GM12875 (cell line): ENCODE data around the gene CORO2B.

ENCODE experiments used
- H3K4me3 ChIP-seq: one replicate; pipeline ENCODE4 v1.5.1; 2011; ENCODE audit warnings: low read depth, low read length, control low read depth
- TF ChIP-seq, protein P1 (sequence below): IDR thresholded peaks from 2 replicates; pipeline ENCODE4 v1.5.1; 2011; ENCODE audit warnings: low read depth, mild to moderate bottlenecking, control low read depth, inconsistent platforms, low read length, moderate library complexity, borderline replicate concordance; ENCODE audit not compliant: insufficient read depth

The CORO2B gene, protein sequence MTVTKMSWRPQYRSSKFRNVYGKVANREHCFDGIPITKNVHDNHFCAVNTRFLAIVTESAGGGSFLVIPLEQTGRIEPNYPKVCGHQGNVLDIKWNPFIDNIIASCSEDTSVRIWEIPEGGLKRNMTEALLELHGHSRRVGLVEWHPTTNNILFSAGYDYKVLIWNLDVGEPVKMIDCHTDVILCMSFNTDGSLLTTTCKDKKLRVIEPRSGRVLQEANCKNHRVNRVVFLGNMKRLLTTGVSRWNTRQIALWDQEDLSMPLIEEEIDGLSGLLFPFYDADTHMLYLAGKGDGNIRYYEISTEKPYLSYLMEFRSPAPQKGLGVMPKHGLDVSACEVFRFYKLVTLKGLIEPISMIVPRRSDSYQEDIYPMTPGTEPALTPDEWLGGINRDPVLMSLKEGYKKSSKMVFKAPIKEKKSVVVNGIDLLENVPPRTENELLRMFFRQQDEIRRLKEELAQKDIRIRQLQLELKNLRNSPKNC

DNA sequence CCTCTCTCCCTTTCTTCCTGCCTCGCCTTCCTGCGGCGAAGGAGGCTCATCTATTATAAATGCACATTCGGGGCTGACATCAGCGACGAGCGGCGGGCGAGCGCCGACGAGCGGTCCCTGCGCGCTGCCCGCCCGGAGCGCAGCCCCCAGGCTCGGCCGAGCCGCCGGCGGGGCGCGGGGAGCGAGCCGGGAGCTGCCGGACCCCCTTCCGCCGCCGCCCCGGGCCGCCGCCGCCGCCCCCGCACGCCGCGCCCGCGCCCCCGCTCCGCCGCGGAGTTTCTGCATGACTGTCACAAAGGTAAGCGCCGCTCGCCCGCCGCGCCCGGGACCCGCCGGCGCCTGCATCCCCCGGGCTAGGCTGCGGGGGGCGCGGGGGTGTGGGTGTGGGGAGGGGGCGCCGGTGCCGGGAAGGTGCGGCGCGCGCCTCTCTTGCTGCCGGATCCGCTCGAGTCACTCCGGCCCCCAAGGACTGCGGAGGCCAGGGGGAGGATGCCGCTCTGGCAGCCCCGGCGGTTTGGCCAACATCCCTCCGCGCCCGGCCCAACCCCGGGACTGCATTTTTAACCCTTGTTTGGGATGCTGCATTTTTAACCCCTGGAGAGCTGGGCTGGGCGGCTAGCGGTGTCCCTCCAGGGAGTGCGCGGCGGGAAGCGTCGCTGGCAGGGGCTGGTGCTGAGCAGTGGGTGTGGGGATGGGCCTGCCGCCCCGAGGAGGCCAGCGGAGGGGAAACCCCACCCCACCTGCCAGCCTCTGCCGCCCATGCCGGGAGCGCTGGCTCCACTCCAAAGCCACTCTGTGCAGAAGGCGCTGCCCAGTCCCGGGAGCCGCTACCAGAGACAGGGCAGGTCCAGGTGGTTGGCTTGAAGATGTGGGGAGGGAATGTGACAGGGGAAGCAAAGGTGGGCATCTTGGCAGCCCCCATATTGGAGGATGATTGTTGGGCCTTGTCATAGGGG, at the start of gene CORO2B:
CORO2B (plus strand) TSS at position 14 of the 956 bp plus-strand sequence; CDS start at position 284, 270 bp downstream.
- H3K4me3 ChIP-seq: no peak within 1 kb of the TSS
- TF ChIP-seq, protein P1, sequence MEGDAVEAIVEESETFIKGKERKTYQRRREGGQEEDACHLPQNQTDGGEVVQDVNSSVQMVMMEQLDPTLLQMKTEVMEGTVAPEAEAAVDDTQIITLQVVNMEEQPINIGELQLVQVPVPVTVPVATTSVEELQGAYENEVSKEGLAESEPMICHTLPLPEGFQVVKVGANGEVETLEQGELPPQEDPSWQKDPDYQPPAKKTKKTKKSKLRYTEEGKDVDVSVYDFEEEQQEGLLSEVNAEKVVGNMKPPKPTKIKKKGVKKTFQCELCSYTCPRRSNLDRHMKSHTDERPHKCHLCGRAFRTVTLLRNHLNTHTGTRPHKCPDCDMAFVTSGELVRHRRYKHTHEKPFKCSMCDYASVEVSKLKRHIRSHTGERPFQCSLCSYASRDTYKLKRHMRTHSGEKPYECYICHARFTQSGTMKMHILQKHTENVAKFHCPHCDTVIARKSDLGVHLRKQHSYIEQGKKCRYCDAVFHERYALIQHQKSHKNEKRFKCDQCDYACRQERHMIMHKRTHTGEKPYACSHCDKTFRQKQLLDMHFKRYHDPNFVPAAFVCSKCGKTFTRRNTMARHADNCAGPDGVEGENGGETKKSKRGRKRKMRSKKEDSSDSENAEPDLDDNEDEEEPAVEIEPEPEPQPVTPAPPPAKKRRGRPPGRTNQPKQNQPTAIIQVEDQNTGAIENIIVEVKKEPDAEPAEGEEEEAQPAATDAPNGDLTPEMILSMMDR: no peak

DNA sequence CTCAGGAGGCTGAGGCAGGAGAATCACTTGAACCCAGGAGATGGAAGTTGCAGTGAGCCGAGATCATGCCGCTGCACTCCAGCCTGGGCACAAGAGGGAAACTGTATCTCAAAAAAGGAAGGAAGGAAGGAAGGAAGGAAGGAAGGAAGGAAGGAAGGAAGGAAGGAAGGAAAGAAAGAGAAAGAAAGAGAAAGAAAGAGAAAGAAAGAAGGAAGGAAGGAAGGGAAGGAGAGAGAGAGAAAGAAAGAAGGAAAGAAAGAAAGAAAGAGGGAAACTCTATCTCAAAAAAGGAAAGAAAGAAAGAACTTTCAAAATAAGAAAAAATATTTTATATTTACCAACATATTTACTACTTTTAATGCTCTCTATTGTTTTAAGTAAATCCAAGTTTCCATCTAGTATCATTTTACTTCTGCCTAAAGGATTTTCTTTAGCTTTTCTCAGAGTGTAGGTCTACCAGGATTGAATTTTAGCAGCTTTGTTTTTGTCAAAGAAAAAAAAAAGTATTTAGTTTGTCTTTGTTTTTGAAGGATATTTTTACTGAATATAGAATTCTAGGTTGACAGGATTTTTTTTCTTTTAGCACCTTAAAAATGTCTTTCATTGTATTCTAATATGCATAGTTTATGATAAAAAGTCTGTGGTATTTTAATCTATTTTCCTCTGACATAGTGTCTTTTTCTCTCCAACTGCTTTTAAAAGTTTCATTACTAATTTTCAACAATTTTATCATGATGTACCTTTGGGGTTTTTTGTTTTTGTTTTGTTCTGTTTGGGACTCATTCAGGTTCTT, 47.2 kb upstream of the CORO2B start:
- no peak overlapping the region for H3K4me3 ChIP-seq
- TF ChIP-seq, protein P1: no peak

DNA sequence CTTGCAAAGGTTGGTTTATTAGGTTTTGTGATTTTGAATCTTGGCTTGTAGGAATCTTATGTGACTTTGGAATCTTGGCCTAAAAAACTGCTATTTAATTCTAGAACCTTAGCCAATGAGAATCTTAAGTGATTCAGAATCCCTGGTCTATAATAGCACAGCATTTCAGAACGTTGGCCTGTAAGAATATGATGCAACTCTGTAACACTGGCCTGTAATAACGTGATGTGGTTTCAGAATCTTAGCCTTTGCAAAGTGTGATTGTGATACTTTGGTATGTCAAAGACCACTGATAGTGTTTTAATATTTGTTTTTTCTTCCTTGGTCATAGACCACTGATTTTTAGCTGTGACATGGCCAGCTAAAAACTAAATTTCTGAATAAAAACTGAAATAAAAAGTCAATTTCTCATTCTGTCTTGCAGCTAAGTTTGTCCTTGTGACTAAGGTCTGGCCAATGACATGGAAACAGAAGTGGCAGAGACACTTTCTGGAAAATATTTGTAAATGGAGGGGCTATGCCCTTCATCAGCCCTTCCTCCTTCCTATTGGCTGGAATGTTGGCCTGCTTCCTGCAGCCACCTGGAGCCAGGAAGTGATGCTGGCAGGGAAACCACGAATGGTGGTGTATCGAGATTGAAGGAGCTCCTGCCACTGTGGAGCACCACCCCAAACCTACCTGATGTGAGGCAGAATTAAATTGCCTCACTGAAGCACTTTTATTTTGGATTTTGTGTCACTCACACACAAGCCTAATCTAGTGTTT, 42.3 kb upstream of the CORO2B start:
- TF ChIP-seq, protein P1: no peak
- no peak overlapping the region for H3K4me3 ChIP-seq

DNA sequence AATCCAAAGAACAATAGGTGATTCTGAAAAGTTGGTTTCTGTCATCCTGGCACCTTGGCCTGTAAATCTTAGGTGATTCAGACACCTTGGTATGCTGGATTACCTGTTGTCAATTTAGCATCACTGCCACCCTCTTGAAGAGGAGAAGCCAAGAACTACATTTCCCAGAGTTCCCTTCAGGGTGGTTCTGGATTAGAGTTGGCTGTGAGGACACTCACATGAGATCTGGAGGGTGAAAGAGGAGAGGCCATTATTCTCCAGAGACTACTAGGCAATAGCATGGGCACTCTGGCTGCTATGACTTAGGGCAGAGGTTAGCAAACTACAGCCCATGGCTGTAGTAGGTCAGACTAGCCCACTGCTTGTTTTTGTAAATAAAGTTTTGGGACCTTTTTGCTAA, 41.7 kb upstream of the CORO2B start:
- no peak overlapping the region for H3K4me3 ChIP-seq
- TF ChIP-seq, protein P1: no peak

DNA sequence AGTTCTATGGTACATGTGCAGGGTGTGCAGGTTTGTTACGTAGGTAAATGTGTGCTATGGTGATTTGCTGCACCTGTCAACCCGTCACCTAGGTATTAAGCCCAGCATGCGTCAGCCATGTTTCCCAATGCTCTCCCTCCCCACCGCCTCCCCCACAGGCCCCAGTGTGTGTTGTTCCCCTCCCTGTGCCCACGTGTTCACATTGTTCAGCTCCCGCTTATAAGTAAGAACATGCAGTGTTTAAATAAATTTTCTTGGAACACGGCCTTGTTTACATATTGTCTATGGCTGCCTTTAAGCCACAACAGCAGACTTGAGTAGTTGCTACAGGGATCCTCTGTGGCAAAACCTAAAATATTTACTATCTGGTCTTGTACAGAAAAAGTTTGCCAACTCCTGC, 41.3 kb upstream of the CORO2B start:
- H3K4me3 ChIP-seq: no peak overlapping the region
- TF ChIP-seq, protein P1: no peak

DNA sequence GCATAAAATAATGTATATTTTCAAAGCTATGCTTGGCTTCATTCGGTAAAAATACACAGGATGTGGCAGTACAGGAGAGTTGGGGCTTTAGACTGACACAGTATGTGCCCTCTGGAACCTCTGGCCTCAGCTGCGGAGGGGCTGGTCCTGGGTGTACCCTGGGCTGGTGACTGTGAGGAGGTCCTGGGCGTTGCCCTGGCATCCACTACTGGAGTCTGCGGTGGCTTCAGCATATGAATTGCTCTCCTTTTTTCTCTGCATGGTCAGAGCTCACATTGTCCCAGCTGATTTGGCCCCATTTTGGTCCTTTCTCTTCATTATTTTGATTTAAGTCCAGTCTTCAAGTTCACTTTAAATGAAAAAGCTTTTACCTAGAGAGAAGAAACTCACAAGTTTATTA, 40.5 kb upstream of the CORO2B start:
- H3K4me3 ChIP-seq: no peak overlapping the region
- TF ChIP-seq, protein P1: no peak
